ENCODE measurements around the gene CENPP.

CENPP gene

DNA sequence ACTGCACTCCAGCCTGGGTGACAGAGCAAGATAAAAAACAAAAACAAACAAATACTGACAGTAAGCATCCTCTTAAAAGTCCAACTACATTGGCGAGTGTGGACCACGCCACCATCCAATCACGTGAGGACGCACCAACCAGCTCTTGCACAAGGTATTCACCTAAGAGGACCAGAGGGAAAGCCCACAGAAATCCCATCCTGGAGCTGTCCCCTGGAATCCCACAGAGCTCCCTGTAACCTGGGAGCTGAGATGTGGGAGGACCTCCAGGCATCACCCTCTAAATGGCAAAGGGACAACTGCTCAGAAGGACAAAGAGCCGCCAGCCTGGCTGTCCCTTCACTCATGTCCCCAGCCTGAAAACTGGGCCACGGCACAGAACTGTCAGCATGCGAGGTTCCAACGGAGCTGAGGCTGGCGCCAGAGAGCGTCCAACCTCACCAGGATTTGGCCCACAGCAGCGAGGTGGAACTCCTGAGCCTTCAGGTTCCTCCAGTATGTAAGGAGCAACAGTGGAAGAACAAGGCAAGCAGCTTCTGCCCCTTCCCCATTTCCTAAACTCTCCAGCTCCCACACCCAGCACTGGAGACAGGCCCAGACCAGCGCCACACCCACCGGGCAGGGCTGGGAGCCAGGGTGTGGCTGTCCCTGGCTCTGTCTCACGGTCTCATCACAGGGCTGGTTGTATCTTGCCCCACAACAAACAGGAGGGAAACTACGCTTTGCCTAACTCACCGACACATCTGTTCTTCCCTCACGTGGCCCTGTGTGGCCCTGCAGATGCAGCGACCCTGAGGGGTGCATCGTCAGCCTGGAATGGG is 328.9 kb downstream of the CENPP start:
- Histone ChIP-seq H3K27me3 (ENCODE audit: insufficient read depth, low read length) (no peaks in the 10 kb centered on the region), H3K9me2 (ENCODE audit: low read depth, low read length) (no peaks in the 10 kb centered on the region), H3F3A (ENCODE audit: insufficient read depth, low read length) (no peaks in the 10 kb centered on the region), H3K4me3 (ENCODE audit: low read depth, low read length, poor library complexity, severe bottlenecking) (no peak overlapping the region), H3K4me1 (ENCODE audit: insufficient read depth, low read length, severe bottlenecking) (peaks cover 18% of the 10 kb centered on the region), H4K20me1 (ENCODE audit: insufficient read depth, low read length) (no peaks in the 10 kb centered on the region), H2AFZ (ENCODE audit: low read length) (no peak overlapping the region), H3K36me3 (ENCODE audit: insufficient read depth, low read length) (peaks cover 79% of the 10 kb centered on the region), H3K9ac (ENCODE audit: low read length) (no peak overlapping the region; the same call in 1 of the 2 replicates), H3K79me2 (ENCODE audit: insufficient read depth, low read length) (0 out of 2 replicates have a peak, but pooled peaks cover 6% of the 10 kb centered on the region), H3K4me2 (ENCODE audit: low read length) (no peak overlapping the region), H3K9me3 (ENCODE audit: low read length) (no peaks in the 10 kb centered on the region), H3K27ac (ENCODE audit: low read depth, low read length, poor library complexity, severe bottlenecking) (peak overlapping the region; percentile 41)
- TF ChIP-seq EZH2 (IDR thresholded peaks at IDR 0.05; ENCODE audit: borderline replicate concordance, low read length) (no peak), CTCF (IDR thresholded peaks at IDR 0.05; ENCODE audit: low read length) (no peak)

GRCh38 chr9:92655366-92655765 is 329.6 kb downstream of the CENPP start:
- Histone ChIP-seq H3K36me3 (ENCODE audit: insufficient read depth, low read length) (peaks cover 76% of the 10 kb centered on the region), H3K4me1 (ENCODE audit: insufficient read depth, low read length, severe bottlenecking) (peaks cover 18% of the 10 kb centered on the region), H3K27ac (ENCODE audit: low read depth, low read length, poor library complexity, severe bottlenecking) (peak overlapping the region; percentile 41)

GRCh38 chr9:92655896-92656536 is 330.3 kb downstream of the CENPP start:
- H3K4me1 ChIP-seq (ENCODE audit: insufficient read depth, low read length, severe bottlenecking) = peaks cover 18% of the 10 kb centered on the region
- H3K9me2 ChIP-seq (ENCODE audit: low read depth, low read length) = no peaks in the 10 kb centered on the region
- no peak overlapping the region for H3K27ac ChIP-seq (ENCODE audit: low read depth, low read length, poor library complexity, severe bottlenecking)
- no peak overlapping the region for H2AFZ ChIP-seq (ENCODE audit: low read length)
- H3K4me2 ChIP-seq (ENCODE audit: low read length) = no peak overlapping the region
- H3F3A ChIP-seq (ENCODE audit: insufficient read depth, low read length) = no peaks in the 10 kb centered on the region
- 0 out of 2 replicates have a peak, but pooled peaks cover 6% of the 10 kb centered on the region for H3K79me2 ChIP-seq (ENCODE audit: insufficient read depth, low read length)
- H4K20me1 ChIP-seq (ENCODE audit: insufficient read depth, low read length) = no peaks in the 10 kb centered on the region
- no peak overlapping the region for H3K4me3 ChIP-seq (ENCODE audit: low read depth, low read length, poor library complexity, severe bottlenecking)
- no peak overlapping the region for H3K9ac ChIP-seq (ENCODE audit: low read length)
- H3K9me3 ChIP-seq (ENCODE audit: low read length) = no peaks in the 10 kb centered on the region
- H3K36me3 ChIP-seq (ENCODE audit: insufficient read depth, low read length) = peaks cover 70% of the 10 kb centered on the region
- no peaks in the 10 kb centered on the region for H3K27me3 ChIP-seq (ENCODE audit: insufficient read depth, low read length)
- TF ChIP-seq EZH2 (IDR thresholded peaks at IDR 0.05; ENCODE audit: borderline replicate concordance, low read length) (no peak), CTCF (IDR thresholded peaks at IDR 0.05; ENCODE audit: low read length) (no peak)

More at GRCh38 chr9:92655366-92655765, 329.6 kb downstream of the CENPP start:
- no peaks in the 10 kb centered on the region for H3K9me2 ChIP-seq (ENCODE audit: low read depth, low read length)
- H4K20me1 ChIP-seq (ENCODE audit: insufficient read depth, low read length) = no peaks in the 10 kb centered on the region
- H3K4me2 ChIP-seq (ENCODE audit: low read length) = no peak overlapping the region
- no peak overlapping the region for H2AFZ ChIP-seq (ENCODE audit: low read length)
- no peaks in the 10 kb centered on the region for H3F3A ChIP-seq (ENCODE audit: insufficient read depth, low read length)
- H3K4me3 ChIP-seq (ENCODE audit: low read depth, low read length, poor library complexity, severe bottlenecking) = no peak overlapping the region
- no peaks in the 10 kb centered on the region for H3K27me3 ChIP-seq (ENCODE audit: insufficient read depth, low read length)
- no peak for TF ChIP-seq EZH2 (IDR thresholded peaks at IDR 0.05; ENCODE audit: borderline replicate concordance, low read length)
- no peak for TF ChIP-seq CTCF (IDR thresholded peaks at IDR 0.05; ENCODE audit: low read length)
- H3K9me3 ChIP-seq (ENCODE audit: low read length) = no peaks in the 10 kb centered on the region
- 0 out of 2 replicates have a peak, but pooled peaks cover 6% of the 10 kb centered on the region for H3K79me2 ChIP-seq (ENCODE audit: insufficient read depth, low read length)
- H3K9ac ChIP-seq (ENCODE audit: low read length) = no peak overlapping the region; the same call in 1 of the 2 replicates

Measured in OCI-LY1 (cell line).